ENCODE measurements around the gene SPRR1B.

DNA sequence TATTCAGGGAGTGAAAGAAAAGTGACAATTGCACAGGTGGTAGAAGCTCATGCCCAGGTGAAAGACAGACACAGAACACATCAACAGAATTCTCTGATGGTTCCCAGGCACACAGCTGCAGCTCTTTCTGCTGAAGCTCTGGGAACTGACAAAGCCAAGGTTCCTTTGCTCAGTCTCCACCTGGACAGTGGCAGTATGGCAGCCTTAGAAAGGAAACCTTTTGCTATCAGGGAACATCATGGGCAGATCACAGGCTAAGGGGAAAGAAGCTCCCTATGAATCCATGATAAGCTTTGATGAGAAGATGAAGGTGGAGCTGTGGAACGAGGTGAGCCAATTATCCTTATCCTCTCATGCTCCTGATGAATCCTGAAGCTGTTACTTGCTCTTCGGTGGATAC is 39.2 kb downstream of the SPRR1B start:
- TF ChIP-seq POLR2AphosphoS5 (IDR thresholded peaks at IDR 0.05; ENCODE audit: low read length) (no peak), CHD2 (IDR thresholded peaks at IDR 0.05; ENCODE audit: borderline replicate concordance, low read depth, low read length) (no peak), ZNF687 (IDR thresholded peaks at IDR 0.05) (no peak), STAT1 (conservative IDR thresholded peaks at IDR 0.05) (no peak)
